HepG2 (cell line): Measurements from ENCODE around the gene ZFYVE28. TPM values are rescaled to one million over a fixed set of nuclear protein-coding genes. Genes with fewer than 3 reads are reported as not detected.
A peak's percentile ranks its signal among the peaks of the same experiment; 100 is the strongest.

Experiments
- CTCF ChIP-seq: sonication (generic); formaldehyde crosslinking; IDR thresholded peaks from 2 replicates; pipeline ENCODE4 v1.5.0; 2020; ENCODE audit warnings: mild to moderate bottlenecking, missing genetic modification reagents, moderate library complexity
- ETV5 ChIP-seq: IDR thresholded peaks from 2 replicates; pipeline ENCODE4 v1.6.1; 2018; ENCODE audit warnings: missing biosample characterization, missing genetic modification reagents, inconsistent platforms, borderline replicate concordance
- GMEB1 ChIP-seq: sonication (generic); formaldehyde crosslinking; IDR thresholded peaks from 2 replicates; pipeline ENCODE4 v1.5.1; 2020; ENCODE audit warnings: missing genetic modification reagents, mild to moderate bottlenecking, borderline replicate concordance
- GTF2F1 ChIP-seq: fragments of 150-350 bp; IDR thresholded peaks from 2 replicates; pipeline ENCODE4 v1.6.1; 2014; ENCODE audit warnings: low read length
- HCFC1 ChIP-seq: fragments of 150-350 bp; IDR thresholded peaks from 2 replicates; pipeline ENCODE4 v1.6.1; 2014; ENCODE audit warnings: low read depth, low read length
- JARID2 ChIP-seq: sonication (generic); formaldehyde crosslinking; IDR thresholded peaks from 2 replicates; pipeline ENCODE4 v1.8.1; 2023; ENCODE audit warnings: missing genetic modification reagents, inconsistent platforms; ENCODE audit not compliant: insufficient replicate concordance
- MBD4 ChIP-seq: IDR thresholded peaks from 2 replicates; pipeline ENCODE4 v1.6.1; 2012; ENCODE audit warnings: low read length, inconsistent platforms, borderline replicate concordance
- RBM39 ChIP-seq: fragments of 200-400 bp; formaldehyde crosslinking; IDR thresholded peaks from one replicate; pipeline ENCODE4 v1.6.1; 2018; ENCODE audit warnings: antibody characterized with exemption, mild to moderate bottlenecking, low read depth, low read length; ENCODE audit not compliant: poor library complexity, severe bottlenecking
- RXRA ChIP-seq: sonication (generic); formaldehyde crosslinking; IDR thresholded peaks from 2 replicates; pipeline ENCODE4 v1.5.1; 2020; ENCODE audit warnings: missing genetic modification reagents
- SYNCRIP ChIP-seq: fragments of 200-400 bp; formaldehyde crosslinking; IDR thresholded peaks from 2 replicates; pipeline ENCODE4 v1.6.1; 2018; ENCODE audit warnings: mild to moderate bottlenecking, low read depth, low read length; ENCODE audit not compliant: insufficient read depth
- ZFX ChIP-seq: sonication (generic); formaldehyde crosslinking; IDR thresholded peaks from 2 replicates; pipeline ENCODE4 v1.4.0; 2020; ENCODE audit warnings: mild to moderate bottlenecking, low read depth, missing genetic modification reagents, moderate library complexity
- ZHX2 ChIP-seq, 2 experiments: sonication (generic) in 1 of 2; formaldehyde crosslinking in 1 of 2; IDR thresholded peaks; 2 replicates each; pipeline versions ENCODE4 v1.6.1 to v1.9.0; 2014 to 2022; ENCODE audit warnings: antibody characterized with exemption in 1 of 2, borderline replicate concordance in 1 of 2, inconsistent platforms in 1 of 2, low read depth in 1 of 2, missing genetic modification reagents in 1 of 2
- ZMAT5 ChIP-seq: sonication (generic); formaldehyde crosslinking; IDR thresholded peaks from 2 replicates; pipeline ENCODE4 v1.5.0; 2020; ENCODE audit warnings: mild to moderate bottlenecking, low read depth, missing genetic modification reagents, borderline replicate concordance
- ZNF296 ChIP-seq: sonication (generic); formaldehyde crosslinking; conservative IDR thresholded peaks from 2 replicates; pipeline ENCODE4 v1.5.0; 2020; ENCODE audit warnings: mild to moderate bottlenecking, missing genetic modification reagents
- ZNF44 ChIP-seq: sonication (generic); formaldehyde crosslinking; IDR thresholded peaks from 2 replicates; pipeline ENCODE4 v1.5.1; 2020; ENCODE audit warnings: mild to moderate bottlenecking, missing genetic modification reagents
- ZNF740 ChIP-seq: sonication (generic); formaldehyde crosslinking; IDR thresholded peaks from 2 replicates; pipeline ENCODE4 v1.4.0; 2020; ENCODE audit warnings: missing genetic modification reagents
- ZNF749 ChIP-seq: sonication (generic); formaldehyde crosslinking; IDR thresholded peaks from 2 replicates; pipeline ENCODE4 v1.8.0; 2022; ENCODE audit warnings: mild to moderate bottlenecking, missing genetic modification reagents, moderate library complexity, borderline replicate concordance
- polyA plus RNA-seq, 8 experiments: library from polyadenylated mRNA; depleted of rRNA in 3 of 8; stranded (reverse) in 7 of 8; unstranded in 1 of 8; fragments of >200 nt; fragmentation: Illumina TruSeq in 4 of 8; extraction: Trizol in 4 of 8; gene quantifications; 2 replicates each; pipeline versions ENCODE4 v1.2.1 to v1.2.3, GENCODE V29; 2011 to 2016; ENCODE audit warnings: low read depth in 4 of 8, missing spikeins in 1 of 8, mixed read lengths in 1 of 8; ENCODE audit not compliant: insufficient read depth in 1 of 8
- total RNA-seq, 5 experiments: library from RNA; depleted of rRNA; stranded (reverse); fragments of >200 nt; fragmentation: Illumina TruSeq; extraction: Trizol; gene quantifications; 2 replicates each; pipeline ENCODE4 v1.2.3, GENCODE V29; 2016; ENCODE audit warnings: low read depth in 1 of 5

ZFYVE28 gene
- total and polyA plus RNA-seq, 2 of the 13 experiments (the other 11 are each of a cell fraction or from before 2014, with no cell fraction given), result 0.12 to 0.22 TPM

GRCh38 chr4:2418650-2419571 lies 466 bp upstream of the ZFYVE28 start, which contains the start of gene CFAP99 (continued):
- no peak for TF ChIP-seq ZNF44 (CRISPR knock-in tag)
- no peak for TF ChIP-seq ETV5
- peak; percentile 98 for TF ChIP-seq HCFC1
- no peak for TF ChIP-seq ZNF749 (CRISPR knock-in tag)
- no peak for TF ChIP-seq ZNF740 (CRISPR knock-in tag)
- peak; percentile 74; the same call in 1 of the 2 replicates for TF ChIP-seq ZHX2 (IDR thresholded peaks at IDR 0.05; ENCODE audit: low read depth)
- TF ChIP-seq ZHX2 (CRISPR knock-in tag; IDR thresholded peaks at IDR 0.05; ENCODE audit: borderline replicate concordance), result no peak
- TF ChIP-seq RBM39, result peak; percentile 57
- TF ChIP-seq CTCF, result peak; percentile 38; the same call in 1 of the 2 replicates
- peak; percentile 97 for TF ChIP-seq GMEB1 (CRISPR knock-in tag)
- TF ChIP-seq JARID2 (CRISPR knock-in tag), result no peak
- TF ChIP-seq MBD4, result no peak
- no peak for TF ChIP-seq ZNF296
- no peak for TF ChIP-seq SYNCRIP
- TF ChIP-seq RXRA (CRISPR knock-in tag), result peak; percentile 47; the same call in 1 of the 2 replicates
- no peak for TF ChIP-seq GTF2F1
- TF ChIP-seq ZMAT5 (CRISPR knock-in tag), result no peak
- peak; percentile 55 for TF ChIP-seq ZFX (CRISPR knock-in tag)
